Hindlimb muscle (tissue), 1 donor: ENCODE data around the gene MSI2. TPM values are rescaled to one million over a fixed set of nuclear protein-coding genes. Genes with fewer than 3 reads are reported as not detected.

Experiments used
- DNase-seq: peaks from one replicate; pipeline ENCODE4 v3.0.0-alpha.2; 2013
- polyA plus RNA-seq: library from polyadenylated mRNA; unstranded; fragments of 120-200 nt; gene quantifications from one replicate; pipeline ENCODE4 v1.2.1, GENCODE V29; 2013; ENCODE audit not compliant: insufficient read length

MSI2 gene
- polyA plus RNA-seq, 1 donor = 33.6 TPM

GRCh38 chr17:57465610-57466009 is 209.3 kb downstream of the MSI2 start:
- no peak for DNase-seq

- no peak for DNase-seq
Measured at GRCh38 chr17:57466017-57466471, 209.7 kb downstream of the MSI2 start.

- DNase-seq = no peak
Measured at GRCh38 chr17:57466521-57466920, 210.2 kb downstream of the MSI2 start.

GRCh38 chr17:57467226-57467625 is 210.9 kb downstream of the MSI2 start:
- no peak for DNase-seq

DNA sequence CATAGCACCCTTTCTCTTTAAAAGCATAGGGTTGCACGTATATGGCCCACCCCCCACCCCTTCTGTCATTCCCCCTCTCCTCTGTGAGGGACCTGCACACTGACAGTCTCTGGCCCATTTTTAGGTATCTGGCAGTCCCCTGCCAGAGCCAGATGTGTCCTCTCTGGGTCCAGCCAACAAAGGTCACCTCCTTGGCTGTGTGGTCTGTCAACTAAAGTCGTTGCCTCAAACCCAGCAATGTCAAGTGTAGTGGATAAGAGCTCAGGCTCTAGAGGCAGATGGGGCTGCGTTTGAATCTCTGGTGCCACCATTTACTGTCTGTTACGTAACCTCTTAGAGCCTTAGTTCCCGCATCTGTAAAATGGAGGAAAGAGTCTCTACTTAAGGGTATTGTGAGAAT is 211.5 kb downstream of the MSI2 start:
- no peak for DNase-seq

DNA sequence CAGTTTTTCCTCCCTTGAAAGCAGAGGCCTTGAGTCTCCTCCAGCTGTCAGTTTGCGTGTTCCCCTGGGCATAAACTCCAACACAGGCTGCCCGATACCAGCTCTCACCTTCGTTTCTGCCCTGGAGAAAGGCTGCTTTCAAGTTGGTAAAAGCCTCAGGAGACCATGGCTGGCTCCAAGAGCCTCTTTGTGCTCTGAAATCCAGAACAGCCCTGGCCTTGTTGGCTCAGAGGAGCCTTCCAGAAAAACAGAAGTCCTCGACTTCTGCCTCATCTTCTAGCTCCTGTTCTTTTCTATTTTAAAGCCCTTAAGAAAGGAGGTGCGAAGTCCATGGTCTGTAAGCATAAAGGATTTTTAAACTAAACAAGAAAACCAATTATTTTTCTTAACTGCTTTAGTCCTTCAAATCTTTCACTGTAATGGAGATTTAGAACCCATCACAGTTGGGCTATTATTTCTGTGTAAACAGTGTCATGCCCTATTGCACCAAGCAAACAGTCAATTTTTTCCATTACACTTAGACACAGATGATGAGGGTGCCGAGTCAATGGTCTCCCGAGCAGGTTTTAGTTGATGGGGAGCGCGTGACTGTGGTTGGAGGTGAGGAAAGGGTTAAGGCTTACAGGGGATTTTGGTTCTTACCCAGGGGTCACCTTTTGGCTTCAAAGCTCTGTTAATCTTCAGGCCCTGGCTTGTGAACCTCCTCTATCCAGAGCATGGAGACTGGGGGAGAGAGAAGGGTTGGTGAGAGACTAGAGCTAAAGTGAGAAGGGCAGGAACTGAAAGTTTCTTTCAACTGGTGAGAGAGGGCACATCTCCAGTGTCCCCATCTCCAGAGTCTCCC is 212.8 kb downstream of the MSI2 start:
- no peak for DNase-seq

DNA sequence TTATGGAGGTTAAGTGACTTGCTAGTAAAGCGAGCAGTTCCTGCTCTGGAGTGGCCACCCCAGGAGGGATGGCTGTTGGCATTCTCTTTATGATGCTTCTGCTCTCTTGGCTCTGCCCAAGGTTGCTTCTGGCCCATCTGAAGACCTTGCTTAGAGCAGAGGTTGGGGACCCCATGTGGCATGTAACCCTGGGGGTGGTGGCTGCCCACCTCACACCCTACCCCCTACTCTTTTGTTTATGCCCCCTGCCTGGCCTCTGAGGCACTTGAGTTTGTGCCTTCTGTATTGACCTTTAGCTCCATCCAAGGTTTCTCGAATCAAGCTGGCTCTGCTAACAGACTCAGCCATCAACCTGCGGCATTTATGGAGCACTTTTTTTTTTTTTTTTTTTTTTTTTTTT is 214.6 kb downstream of the MSI2 start:
- DNase-seq = no peak

GRCh38 chr17:57471868-57472368 is 215.6 kb downstream of the MSI2 start:
- no peak for DNase-seq

- DNase-seq = no peak
Measured at GRCh38 chr17:57475796-57476195, 219.5 kb downstream of the MSI2 start.

GRCh38 chr17:57477522-57478362 is 221.4 kb downstream of the MSI2 start:
- no peak for DNase-seq

DNA sequence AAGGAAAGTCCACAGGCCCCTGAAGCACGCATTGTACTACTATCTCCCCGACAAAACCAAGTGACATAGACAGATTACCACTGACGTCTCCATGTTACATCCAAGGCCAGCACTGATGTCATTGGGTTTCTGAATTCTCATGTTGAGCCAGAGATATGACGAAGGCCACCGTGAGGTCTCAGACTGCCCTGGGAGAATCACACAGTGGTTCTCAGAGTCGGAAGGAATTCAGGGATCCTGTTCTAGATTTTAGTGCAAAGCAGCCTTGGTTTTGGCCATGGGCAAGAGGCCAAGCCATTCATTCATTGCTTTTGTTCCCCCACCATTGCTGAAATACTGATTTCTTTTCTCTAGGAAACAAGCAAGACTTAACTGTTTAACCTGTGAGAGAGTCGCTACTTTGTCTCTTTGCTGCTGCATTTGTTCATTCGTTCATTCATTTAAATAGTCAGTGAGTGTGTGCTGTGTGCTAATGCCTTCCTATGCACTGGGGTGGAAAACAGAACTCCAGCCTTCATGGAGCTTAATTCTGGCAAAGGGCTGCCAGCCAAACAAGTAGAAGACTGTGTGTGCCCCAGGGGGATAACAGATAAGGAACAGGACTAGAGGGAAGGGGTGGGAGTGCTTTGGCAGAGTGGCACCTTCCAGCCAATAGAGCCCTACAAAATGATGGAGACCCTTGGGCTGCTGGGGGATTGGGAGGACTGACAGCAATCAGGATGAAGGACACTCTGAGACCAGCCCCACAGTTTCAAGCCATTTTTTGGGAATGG is 222.3 kb downstream of the MSI2 start:
- DNase-seq = no peak

GRCh38 chr17:57480438-57481196 is 224.3 kb downstream of the MSI2 start:
- no peak for DNase-seq

DNA sequence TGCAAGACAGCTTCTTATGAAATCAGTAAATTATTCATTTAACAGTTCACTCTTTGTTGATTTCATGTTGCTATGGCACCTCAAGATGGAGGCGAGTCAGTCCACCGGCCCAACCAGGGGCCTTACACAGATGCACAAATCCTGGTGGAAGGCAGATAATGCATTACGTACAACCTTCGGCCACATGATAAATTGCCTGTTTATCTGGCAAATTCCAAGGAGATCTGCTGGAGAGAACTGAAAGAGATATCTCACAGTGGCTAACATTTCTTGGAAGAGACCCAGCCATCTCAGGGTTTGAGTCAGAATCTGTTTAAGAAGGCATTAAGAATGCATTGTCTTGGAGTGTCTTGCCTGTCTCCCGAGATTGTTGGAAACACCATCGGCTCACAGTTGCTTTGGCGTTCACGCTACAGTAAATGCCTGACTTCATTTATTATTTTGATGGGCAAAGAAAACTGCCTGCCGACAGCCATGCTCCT is 225.6 kb downstream of the MSI2 start:
- no peak for DNase-seq

- no peak for DNase-seq
Measured at GRCh38 chr17:57482657-57483056, 226.3 kb downstream of the MSI2 start.

DNA sequence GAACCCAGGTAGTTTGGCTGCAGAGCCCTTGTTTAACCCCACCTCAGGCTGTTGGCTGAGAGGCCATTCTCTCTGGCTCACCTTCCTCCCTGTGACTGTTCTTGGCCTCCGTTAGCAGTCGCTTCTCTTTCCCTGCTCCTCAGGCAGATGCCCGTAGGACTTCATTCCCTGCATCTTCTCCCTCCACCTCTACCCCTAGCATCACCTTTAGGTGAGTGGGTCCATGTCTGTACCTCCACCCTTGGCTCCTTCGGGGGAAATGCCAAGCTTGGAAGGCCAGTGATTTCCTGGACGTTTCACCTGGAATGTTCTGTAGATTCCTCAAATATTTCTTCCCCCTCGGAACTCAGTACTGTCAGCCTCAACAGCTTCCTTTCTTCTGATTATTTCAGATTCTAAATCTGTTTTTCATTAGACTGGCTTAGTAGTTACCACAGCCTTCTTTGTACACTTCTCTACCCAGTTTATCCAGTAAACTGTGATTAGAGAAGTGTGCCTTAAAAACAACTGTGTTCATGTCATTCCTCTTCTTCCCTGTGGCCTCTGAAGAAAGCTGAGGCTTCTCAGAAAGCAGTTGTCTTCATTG is 227.9 kb downstream of the MSI2 start:
- DNase-seq = no peak

DNA sequence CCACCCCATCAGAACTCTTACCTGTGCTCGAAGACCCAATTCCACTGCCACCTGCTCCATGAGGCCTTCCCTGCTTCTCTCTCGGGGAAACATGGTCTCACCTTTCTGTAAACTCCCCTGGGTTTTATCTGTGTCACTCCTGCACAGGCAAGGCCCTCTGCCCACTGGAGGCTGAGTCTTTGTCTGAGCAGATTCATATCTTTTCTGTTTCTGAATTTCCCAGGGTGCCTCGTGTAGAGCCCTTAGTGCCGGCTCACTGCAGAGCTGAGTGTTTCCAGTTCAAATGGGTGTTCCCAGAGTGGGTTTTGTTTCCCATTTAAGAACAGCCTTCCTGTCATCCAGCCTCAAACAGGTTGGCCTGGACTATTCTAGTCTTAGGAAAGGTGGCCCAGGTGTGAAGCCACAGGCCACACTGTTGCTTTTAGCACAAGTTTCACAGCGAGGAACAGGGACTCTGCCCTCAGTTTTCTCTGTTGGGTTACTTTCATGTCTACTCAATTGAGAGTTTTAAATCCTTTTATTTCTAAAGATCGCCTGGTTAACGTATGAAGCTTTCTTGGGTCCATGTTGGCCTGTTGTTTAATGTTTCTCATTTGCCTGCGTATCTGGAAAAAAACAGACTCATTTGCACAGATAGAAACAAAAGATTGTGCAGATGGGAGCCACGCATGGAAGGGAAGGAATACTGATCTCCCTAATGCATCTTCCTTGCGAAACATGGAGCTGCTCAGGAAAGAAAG is 228.7 kb downstream of the MSI2 start:
- DNase-seq = no peak

- DNase-seq = no peak
Measured at GRCh38 chr17:57485566-57485865, 229.2 kb downstream of the MSI2 start.

- DNase-seq = no peak
Measured at GRCh38 chr17:57485916-57486881, 229.9 kb downstream of the MSI2 start.

GRCh38 chr17:57486882-57487301 is 230.6 kb downstream of the MSI2 start:
- no peak for DNase-seq

- DNase-seq = no peak
Measured at GRCh38 chr17:57487573-57487972, 231.2 kb downstream of the MSI2 start.
